ENCODE data around the gene SHISA7.

Gene SHISA7

GRCh38 chr19:55461974-55462626 lies 19.0 kb upstream of the SHISA7 start (continued):
- TF ChIP-seq, protein P1, sequence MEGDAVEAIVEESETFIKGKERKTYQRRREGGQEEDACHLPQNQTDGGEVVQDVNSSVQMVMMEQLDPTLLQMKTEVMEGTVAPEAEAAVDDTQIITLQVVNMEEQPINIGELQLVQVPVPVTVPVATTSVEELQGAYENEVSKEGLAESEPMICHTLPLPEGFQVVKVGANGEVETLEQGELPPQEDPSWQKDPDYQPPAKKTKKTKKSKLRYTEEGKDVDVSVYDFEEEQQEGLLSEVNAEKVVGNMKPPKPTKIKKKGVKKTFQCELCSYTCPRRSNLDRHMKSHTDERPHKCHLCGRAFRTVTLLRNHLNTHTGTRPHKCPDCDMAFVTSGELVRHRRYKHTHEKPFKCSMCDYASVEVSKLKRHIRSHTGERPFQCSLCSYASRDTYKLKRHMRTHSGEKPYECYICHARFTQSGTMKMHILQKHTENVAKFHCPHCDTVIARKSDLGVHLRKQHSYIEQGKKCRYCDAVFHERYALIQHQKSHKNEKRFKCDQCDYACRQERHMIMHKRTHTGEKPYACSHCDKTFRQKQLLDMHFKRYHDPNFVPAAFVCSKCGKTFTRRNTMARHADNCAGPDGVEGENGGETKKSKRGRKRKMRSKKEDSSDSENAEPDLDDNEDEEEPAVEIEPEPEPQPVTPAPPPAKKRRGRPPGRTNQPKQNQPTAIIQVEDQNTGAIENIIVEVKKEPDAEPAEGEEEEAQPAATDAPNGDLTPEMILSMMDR (tag by site-specific recombination; IDR thresholded peaks at IDR 0.05) = 0 out of 2 replicates have a peak, but pooled peaks have one; percentile 9
- TF ChIP-seq ZNF621 (tag by site-specific recombination; IDR thresholded peaks at IDR 0.05) (no peak), HOXC10 (CRISPR knock-in tag; IDR thresholded peaks at IDR 0.05) (no peak), ZNF585B (tag by site-specific recombination; IDR thresholded peaks at IDR 0.05) (no peak), ZNF23 (tag by site-specific recombination; IDR thresholded peaks at IDR 0.05; ENCODE audit: borderline replicate concordance) (no peak), ZNF10 (tag by site-specific recombination; IDR thresholded peaks at IDR 0.05) (no peak), ZNF292 (tag by site-specific recombination; IDR thresholded peaks at IDR 0.05; ENCODE audit: borderline replicate concordance, low read depth) (no peak), ZNF677 (tag by site-specific recombination; IDR thresholded peaks at IDR 0.05) (no peak), GLIS1 (tag by site-specific recombination; IDR thresholded peaks at IDR 0.05) (no peak), ZFP3 (tag by site-specific recombination; IDR thresholded peaks at IDR 0.05; ENCODE audit: low read depth) (no peak), ZBTB21 (tag by site-specific recombination; IDR thresholded peaks at IDR 0.05) (no peak), ZNF555 (tag by site-specific recombination; conservative IDR thresholded peaks at IDR 0.05) (no peak), SP3 (tag by site-specific recombination; IDR thresholded peaks at IDR 0.05) (peak; percentile 74), ZNF157 (tag by site-specific recombination; IDR thresholded peaks at IDR 0.05) (no peak), ZNF211 (tag by site-specific recombination; IDR thresholded peaks at IDR 0.05; ENCODE audit: low read depth) (no peak), ZNF335 (tag by site-specific recombination; conservative IDR thresholded peaks at IDR 0.05) (no peak), ZNF391 (tag by site-specific recombination; IDR thresholded peaks at IDR 0.05; ENCODE audit: borderline replicate concordance, low read depth) (no peak), ZNF548 (tag by site-specific recombination; IDR thresholded peaks at IDR 0.05) (no peak), KLF7 (tag by site-specific recombination; IDR thresholded peaks at IDR 0.05; ENCODE audit: borderline replicate concordance) (peak; percentile 45; the same call in 1 of the 2 replicates), ZBTB11 (tag by site-specific recombination; conservative IDR thresholded peaks at IDR 0.05; ENCODE audit: low read depth) (no peak), ZBTB8A (tag by site-specific recombination; IDR thresholded peaks at IDR 0.05) (no peak), ZNF140 (tag by site-specific recombination; IDR thresholded peaks at IDR 0.05) (no peak), ZNF341 (tag by site-specific recombination; IDR thresholded peaks at IDR 0.05; ENCODE audit: low read depth) (peak; percentile 89), ZNF48 (tag by site-specific recombination; IDR thresholded peaks at IDR 0.05) (no peak)
- TF ChIP-seq, protein P2, sequence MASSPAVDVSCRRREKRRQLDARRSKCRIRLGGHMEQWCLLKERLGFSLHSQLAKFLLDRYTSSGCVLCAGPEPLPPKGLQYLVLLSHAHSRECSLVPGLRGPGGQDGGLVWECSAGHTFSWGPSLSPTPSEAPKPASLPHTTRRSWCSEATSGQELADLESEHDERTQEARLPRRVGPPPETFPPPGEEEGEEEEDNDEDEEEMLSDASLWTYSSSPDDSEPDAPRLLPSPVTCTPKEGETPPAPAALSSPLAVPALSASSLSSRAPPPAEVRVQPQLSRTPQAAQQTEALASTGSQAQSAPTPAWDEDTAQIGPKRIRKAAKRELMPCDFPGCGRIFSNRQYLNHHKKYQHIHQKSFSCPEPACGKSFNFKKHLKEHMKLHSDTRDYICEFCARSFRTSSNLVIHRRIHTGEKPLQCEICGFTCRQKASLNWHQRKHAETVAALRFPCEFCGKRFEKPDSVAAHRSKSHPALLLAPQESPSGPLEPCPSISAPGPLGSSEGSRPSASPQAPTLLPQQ (tag by site-specific recombination; IDR thresholded peaks at IDR 0.05) = peak; percentile 42
- TF ChIP-seq, protein P3, sequence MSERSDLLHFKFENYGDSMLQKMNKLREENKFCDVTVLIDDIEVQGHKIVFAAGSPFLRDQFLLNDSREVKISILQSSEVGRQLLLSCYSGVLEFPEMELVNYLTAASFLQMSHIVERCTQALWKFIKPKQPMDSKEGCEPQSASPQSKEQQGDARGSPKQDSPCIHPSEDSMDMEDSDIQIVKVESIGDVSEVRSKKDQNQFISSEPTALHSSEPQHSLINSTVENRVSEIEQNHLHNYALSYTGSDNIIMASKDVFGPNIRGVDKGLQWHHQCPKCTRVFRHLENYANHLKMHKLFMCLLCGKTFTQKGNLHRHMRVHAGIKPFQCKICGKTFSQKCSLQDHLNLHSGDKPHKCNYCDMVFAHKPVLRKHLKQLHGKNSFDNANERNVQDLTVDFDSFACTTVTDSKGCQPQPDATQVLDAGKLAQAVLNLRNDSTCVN (tag by site-specific recombination; optimal IDR thresholded peaks at IDR 0.05) = no peak
